SK-N-SH (cell line): ENCODE results near the gene TBXAS1. TPM values are rescaled to one million over a fixed set of nuclear protein-coding genes. Genes with fewer than 3 reads are reported as not detected.

ENCODE experiments used
- CTCF ChIA-PET: fragments of 300-600, 350-600 bp; formaldehyde crosslinking; extraction: SDS; loops from one replicate; lab custom pipeline; 2021; lab: Yijun Ruan, JAX
- POLR2A ChIA-PET: fragments of 350-600 bp; sonication (Branson Sonifier 250); formaldehyde crosslinking; extraction: SDS; loops from one replicate; lab custom pipeline; 2020; ENCODE audit warnings: antibody characterized with exemption, inconsistent platforms; lab: Yijun Ruan, JAX
- DNase-seq: peaks from one replicate; pipeline ENCODE4 v3.0.0; 2012
- H2AFZ ChIP-seq: fragments of 200-600 bp; sonication (generic); 2 replicates; pipeline ENCODE4 v1.8.1; 2016; ENCODE audit warnings: antibody characterized with exemption, mild to moderate bottlenecking, low read depth
- H3F3A ChIP-seq: fragments of 200-600 bp; sonication (generic); replicated peaks from 2 replicates; pipeline ENCODE3; 2016; ENCODE audit warnings: antibody characterized with exemption, mild to moderate bottlenecking; ENCODE audit not compliant: insufficient read depth
- H3K27ac ChIP-seq, 2 experiments: fragments of 200-500 bp in 1 of 2; fragments of 200-600 bp in 1 of 2; sonication (Bioruptor generic) in 1 of 2; sonication (generic), shearing (Covaris generic) in 1 of 2; 2 replicates each; pipeline versions ENCODE4 v1.5.1 to v1.6.1; 2014 to 2016; ENCODE audit warnings: low read depth in 2 of 2, inconsistent platforms in 1 of 2, low read length in 1 of 2, mild to moderate bottlenecking in 1 of 2, mixed read lengths in 1 of 2
- H3K27me3 ChIP-seq: fragments of 200-600 bp; sonication (generic), shearing (Covaris generic); 2 replicates; pipeline ENCODE4 v1.6.1; 2016; ENCODE audit warnings: mixed run types; ENCODE audit not compliant: insufficient read depth
- H3K36me3 ChIP-seq, 2 experiments: fragments of 200-500 bp in 1 of 2; fragments of 200-600 bp in 1 of 2; sonication (Bioruptor generic) in 1 of 2; sonication (generic) in 1 of 2; replicated peaks in 1 of 2; 2 replicates each; pipeline versions ENCODE3 to v1.5.1; 2014 to 2016; ENCODE audit warnings: low read length in 1 of 2, mild to moderate bottlenecking in 1 of 2; ENCODE audit not compliant: insufficient read depth in 2 of 2, control insufficient read depth in 1 of 2
- H3K4me1 ChIP-seq, 2 experiments: fragments of 200-500 bp in 1 of 2; fragments of 200-600 bp in 1 of 2; sonication (Bioruptor generic) in 1 of 2; sonication (generic), shearing (Covaris generic) in 1 of 2; 2 replicates each; pipeline versions ENCODE4 v1.5.1 to v1.6.1; 2014 to 2016; ENCODE audit warnings: low read depth in 1 of 2, low read length in 1 of 2, mixed run types in 1 of 2; ENCODE audit not compliant: insufficient read depth in 2 of 2, control insufficient read depth in 1 of 2
- H3K4me2 ChIP-seq: fragments of 200-600 bp; sonication (generic), shearing (Covaris generic); 2 replicates; pipeline ENCODE4 v1.6.1; 2017; ENCODE audit warnings: mixed run types
- H3K4me3 ChIP-seq, 2 experiments: fragments of 200-500 bp in 1 of 2; fragments of 200-600 bp in 1 of 2; sonication (Bioruptor generic) in 1 of 2; sonication (generic), shearing (Covaris generic) in 1 of 2; 2 replicates each; pipeline versions ENCODE4 v1.5.1 to v1.8.1; 2014 to 2016; ENCODE audit warnings: low read depth in 2 of 2, inconsistent platforms in 1 of 2, low read length in 1 of 2, mild to moderate bottlenecking in 1 of 2, mixed read lengths in 1 of 2, moderate library complexity in 1 of 2
- H3K79me2 ChIP-seq: fragments of 200-600 bp; sonication (generic); 2 replicates; pipeline ENCODE4 v1.8.1; 2017; ENCODE audit warnings: mild to moderate bottlenecking; ENCODE audit not compliant: insufficient read depth
- H3K9ac ChIP-seq: fragments of 200-600 bp; sonication (generic); 2 replicates; pipeline ENCODE4 v1.6.1; 2017; ENCODE audit warnings: mixed run types
- H3K9me2 ChIP-seq: fragments of 200-600 bp; sonication (generic); 2 replicates; pipeline ENCODE4 v1.6.1; 2017; ENCODE audit warnings: mixed run types
- H3K9me3 ChIP-seq: fragments of 200-600 bp; sonication (generic); 2 replicates; pipeline ENCODE4 v1.6.1; 2017; ENCODE audit warnings: mixed run types, mild to moderate bottlenecking, moderate library complexity
- H4K20me1 ChIP-seq: fragments of 200-600 bp; sonication (generic); 2 replicates; pipeline ENCODE4 v1.6.1; 2017; ENCODE audit warnings: mild to moderate bottlenecking, mixed run types; ENCODE audit not compliant: insufficient read depth
- CHD2 ChIP-seq: fragments of 150-350 bp; IDR thresholded peaks from 2 replicates; pipeline ENCODE4 v1.6.1; 2018; ENCODE audit warnings: low read length; ENCODE audit not compliant: partially characterized antibody
- FOSL2 ChIP-seq: IDR thresholded peaks from 2 replicates; pipeline ENCODE4 v1.4.0; 2012; ENCODE audit warnings: low read depth, mild to moderate bottlenecking, moderate library complexity, borderline replicate concordance
- FOXM1 ChIP-seq: IDR thresholded peaks from 2 replicates; pipeline ENCODE4 v1.4.0; 2012; ENCODE audit warnings: low read depth, mild to moderate bottlenecking
- GATA2 ChIP-seq: sonication (generic); formaldehyde crosslinking; IDR thresholded peaks from 2 replicates; pipeline ENCODE4 v1.5.0; 2020; ENCODE audit warnings: mild to moderate bottlenecking, missing genetic modification reagents
- IRF3 ChIP-seq: fragments of 150-350 bp; IDR thresholded peaks from 2 replicates; pipeline ENCODE4 v1.6.1; 2016; ENCODE audit warnings: mild to moderate bottlenecking, low read depth, low read length
- JUND ChIP-seq: IDR thresholded peaks from 2 replicates; pipeline ENCODE4 v1.4.0; 2012
- MAX ChIP-seq: IDR thresholded peaks from 2 replicates; pipeline ENCODE4 v1.4.0; 2012; ENCODE audit warnings: low read depth
- MXI1 ChIP-seq: IDR thresholded peaks from 2 replicates; pipeline ENCODE4 v1.6.1; 2012; ENCODE audit warnings: mild to moderate bottlenecking, low read depth, low read length, improper control_type of control experiment
- NFIC ChIP-seq: IDR thresholded peaks from 2 replicates; pipeline ENCODE4 v1.4.0; 2012; ENCODE audit warnings: borderline replicate concordance
- NRF1 ChIP-seq: IDR thresholded peaks from 2 replicates; pipeline ENCODE4 v1.6.1; 2012; ENCODE audit warnings: low read depth, mild to moderate bottlenecking, low read length
- PBX3 ChIP-seq: IDR thresholded peaks from 2 replicates; pipeline ENCODE4; 2012
- POLR2AphosphoS5 ChIP-seq: IDR thresholded peaks from 2 replicates; pipeline ENCODE4 v1.6.1; 2012; ENCODE audit warnings: low read depth, low read length
- RAD21 ChIP-seq: IDR thresholded peaks from 2 replicates; pipeline ENCODE4 v1.6.1; 2012; ENCODE audit warnings: mild to moderate bottlenecking, low read length
- RCOR1 ChIP-seq: fragments of 150-350 bp; IDR thresholded peaks from 2 replicates; pipeline ENCODE4 v1.6.1; 2017; ENCODE audit warnings: antibody characterized with exemption, low read length
- RFX5 ChIP-seq: IDR thresholded peaks from 2 replicates; pipeline ENCODE4 v1.6.1; 2012; ENCODE audit warnings: mild to moderate bottlenecking, improper control_type of control experiment, low read length
- RXRA ChIP-seq: IDR thresholded peaks from 2 replicates; pipeline ENCODE4 v1.4.0; 2012; ENCODE audit warnings: low read depth, mild to moderate bottlenecking, borderline replicate concordance
- TAF1 ChIP-seq: IDR thresholded peaks from 2 replicates; pipeline ENCODE4 v1.6.1; 2012; ENCODE audit warnings: low read depth, mild to moderate bottlenecking, low read length, moderate library complexity, borderline replicate concordance
- YY1 ChIP-seq: IDR thresholded peaks from 2 replicates; pipeline ENCODE4 v1.4.0; 2012; ENCODE audit warnings: low read depth, mild to moderate bottlenecking
- ZBTB33 ChIP-seq: IDR thresholded peaks from 2 replicates; pipeline ENCODE4 v1.4.0; 2012; ENCODE audit warnings: low read depth, borderline replicate concordance
- WGBS: methylation state at CpG from one replicate; pipeline ENCODE4 v1.1.6; 2017; ENCODE audit warnings: low lambda C conversion rate; 5-methylcytosine and 5-hydroxymethylcytosine counted together
- polyA plus RNA-seq, 3 experiments: library from polyadenylated mRNA; depleted of rRNA; stranded (reverse); fragments of >200 nt; gene quantifications; 2 replicates each; pipeline ENCODE4 v1.2.3, GENCODE V29; 2012

Gene TBXAS1
- polyA plus RNA-seq, 1 of the 3 experiments (the other 2 are of a cell fraction), result 4.4 TPM

GRCh38 chr7:140044251-140044650 lies 215.2 kb downstream of the TBXAS1 start:
- POLR2A ChIA-PET, result no interaction called here
- no peak for DNase-seq
- Histone ChIP-seq H2AFZ (no peak overlapping the region), H3K27me3 (no peaks in the 10 kb centered on the region), H3K4me3 (no peak overlapping the region), H3K4me2 (no peak overlapping the region), H4K20me1 (no peaks in the 10 kb centered on the region), H3K36me3 (peaks cover 0 to 5% of the 10 kb centered on the region in 2 experiments), H3K27ac (no peak overlapping the region), H3K9ac (no peak overlapping the region), H3K9me3 (no peaks in the 10 kb centered on the region), H3K79me2 (no peaks in the 10 kb centered on the region), H3F3A (no peaks in the 10 kb centered on the region), H3K9me2 (no peaks in the 10 kb centered on the region), H3K4me1 (peaks cover 4 to 10% of the 10 kb centered on the region in 2 experiments; a peak in 3 of 4 replicates)
- CTCF ChIA-PET, result interaction anchor here (1.3 to 1.4 kb wide), 3 partner anchors 7 to 35 kb away, joined by 5 to 7 read pairs (median 5); no protein-coding TSS in a partner anchor
- 94% methylated on average over 6 of the region's 6 CpGs for WGBS
- no peak for TF ChIP-seq TAF1
- TF ChIP-seq RAD21, result no peak
- TF ChIP-seq YY1, result no peak
- TF ChIP-seq MAX, result no peak
- TF ChIP-seq FOSL2, result no peak
- TF ChIP-seq PBX3, result no peak
- TF ChIP-seq NFIC, result no peak
- no peak for TF ChIP-seq IRF3
- TF ChIP-seq CHD2, result no peak
- no peak for TF ChIP-seq POLR2AphosphoS5
- TF ChIP-seq JUND, result no peak
- TF ChIP-seq ZBTB33, result no peak
- TF ChIP-seq FOXM1, result no peak
- no peak for TF ChIP-seq MXI1

GRCh38 chr7:140045697-140046096 lies 216.6 kb downstream of the TBXAS1 start:
- Histone ChIP-seq H3K27me3 (no peaks in the 10 kb centered on the region), H3K36me3 (peaks cover 0 to 5% of the 10 kb centered on the region in 2 experiments), H3K9me2 (no peaks in the 10 kb centered on the region), H3K4me1 (peaks cover 4 to 10% of the 10 kb centered on the region in 2 experiments; a peak in 3 of 4 replicates), H3K4me2 (no peak overlapping the region), H3K79me2 (no peaks in the 10 kb centered on the region), H3K27ac (no peak overlapping the region), H4K20me1 (no peaks in the 10 kb centered on the region), H3K9ac (no peak overlapping the region), H2AFZ (no peak overlapping the region), H3K4me3 (no peak overlapping the region), H3F3A (no peaks in the 10 kb centered on the region), H3K9me3 (no peaks in the 10 kb centered on the region)
- ChIA-PET POLR2A (no interaction called here), CTCF (interaction anchor here (1.3 to 1.4 kb wide), 2 partner anchors 9 to 34 kb away, joined by 5 read pairs; no protein-coding TSS in a partner anchor)
- 91% methylated on average over 6 of the region's 6 CpGs for WGBS
- no peak for DNase-seq
- TF ChIP-seq CHD2 (no peak), ZBTB33 (no peak), RXRA (no peak), RAD21 (no peak), JUND (no peak), RCOR1 (no peak), PBX3 (no peak), NFIC (no peak), RFX5 (no peak), NRF1 (no peak), GATA2 (CRISPR knock-in tag) (no peak)
